Stimulated activated CD8-positive, alpha-beta memory T cell treated with anti-CD3 and anti-CD28 coated beads, Interleukin-12 subunit alpha, Interleukin-12 subunit beta, amount 100 ng/mL, for 4 hours (primary cell): ENCODE data around the gene PLEKHA4.
"Not testable (repeated sequence)": the region's sequence is repeated elsewhere in the genome, so short reads cannot be mapped to it uniquely, and the experiment has no call there.

Experiments used
- DNase-seq: peaks from one replicate; pipeline ENCODE4 v3.0.0-alpha.2; 2020; ENCODE audit warnings: low read depth

PLEKHA4 gene

GRCh38 chr19:48862827-48863226 is 5.6 kb downstream of the PLEKHA4 start:
- DNase-seq, result no peak

- no peak for DNase-seq
These were observed 7.1 kb downstream of the PLEKHA4 start for GRCh38 chr19:48861313-48861712.

GRCh38 chr19:48859711-48860572 is 8.5 kb downstream of the PLEKHA4 start:
- no peak for DNase-seq

- peak; percentile 64 for DNase-seq
These were observed 9.3 kb downstream of the PLEKHA4 start for GRCh38 chr19:48858984-48859710.

GRCh38 chr19:48856921-48857320 is 11.5 kb downstream of the PLEKHA4 start:
- DNase-seq, result no peak

- no peak for DNase-seq
These were observed 14.3 kb downstream of the PLEKHA4 start for GRCh38 chr19:48854103-48854502.

- DNase-seq, result no peak
These were observed 14.9 kb downstream of the PLEKHA4 start for GRCh38 chr19:48853483-48853882.

GRCh38 chr19:48852292-48852691 is 16.1 kb downstream of the PLEKHA4 start:
- no peak for DNase-seq

- not testable (repeated sequence) for DNase-seq
These were observed 21.8 kb downstream of the PLEKHA4 start for GRCh38 chr19:48846659-48847058.

GRCh38 chr19:48845384-48845783 is 23.0 kb downstream of the PLEKHA4 start:
- no peak for DNase-seq

GRCh38 chr19:48844472-48844871 is 23.9 kb downstream of the PLEKHA4 start:
- DNase-seq, result no peak

GRCh38 chr19:48842789-48843162 is 25.6 kb downstream of the PLEKHA4 start:
- no peak for DNase-seq

GRCh38 chr19:48841571-48841970 is 26.8 kb downstream of the PLEKHA4 start:
- no peak for DNase-seq

GRCh38 chr19:48841047-48841446 is 27.4 kb downstream of the PLEKHA4 start:
- DNase-seq, result no peak

- no peak for DNase-seq
These were observed 30.7 kb downstream of the PLEKHA4 start for GRCh38 chr19:48837687-48838086.

- DNase-seq, result peak; percentile 59
These were observed 31.3 kb downstream of the PLEKHA4 start for GRCh38 chr19:48837051-48837524.

GRCh38 chr19:48836089-48837017 is 32.1 kb downstream of the PLEKHA4 start, which contains the start of gene HSD17B14:
Gene HSD17B14 (minus strand): TSS chr19:48836491. CDS start chr19:48836411, 80 bp downstream.
- DNase-seq, result no peak

- peak; percentile 76 for DNase-seq
These were observed 32.7 kb downstream of the PLEKHA4 start for GRCh38 chr19:48835734-48836088.

GRCh38 chr19:48833977-48834376 is 34.4 kb downstream of the PLEKHA4 start:
- no peak for DNase-seq

- DNase-seq, result no peak
These were observed 35.4 kb downstream of the PLEKHA4 start for GRCh38 chr19:48833049-48833448.

- DNase-seq, result no peak
These were observed 37.5 kb downstream of the PLEKHA4 start for GRCh38 chr19:48830965-48831364.

GRCh38 chr19:48830088-48830487 is 38.3 kb downstream of the PLEKHA4 start:
- DNase-seq, result no peak
